Activated CD8-positive, alpha-beta memory T cell treated with anti-CD3 and anti-CD28 coated beads for 1 hour (primary cell): Measurements from ENCODE around the gene CTTN.

Source experiments
- DNase-seq, 2 donors: peaks; one replicate each; pipeline ENCODE4 v3.0.0-alpha.2; 2020; ENCODE audit warnings: low read depth in 1 of 2; ENCODE audit errors: extremely low read depth in 1 of 2

CTTN gene

GRCh38 chr11:70424765-70425344 is 26.5 kb downstream of the CTTN start:
- DNase-seq: no peak

DNA sequence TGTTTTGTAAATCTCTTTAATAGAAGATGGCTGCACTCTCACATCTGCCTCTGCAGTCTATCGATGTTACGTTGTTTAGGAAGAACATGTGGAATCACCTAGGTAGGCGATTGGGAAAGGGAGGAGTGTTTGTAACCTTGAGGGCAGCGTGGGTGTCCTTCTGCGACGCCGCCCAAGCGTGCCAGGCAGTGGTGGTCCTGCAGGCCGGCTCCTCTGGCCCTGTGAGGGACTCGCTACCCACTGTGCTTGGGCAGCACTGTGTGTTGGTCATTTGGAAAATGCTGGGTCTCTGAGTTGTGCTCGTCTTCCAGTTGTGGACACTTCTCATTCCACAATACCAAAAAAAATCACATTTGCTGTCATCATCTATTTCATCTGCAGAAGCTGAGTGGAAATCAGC is 29.1 kb downstream of the CTTN start:
- no peak for DNase-seq

DNA sequence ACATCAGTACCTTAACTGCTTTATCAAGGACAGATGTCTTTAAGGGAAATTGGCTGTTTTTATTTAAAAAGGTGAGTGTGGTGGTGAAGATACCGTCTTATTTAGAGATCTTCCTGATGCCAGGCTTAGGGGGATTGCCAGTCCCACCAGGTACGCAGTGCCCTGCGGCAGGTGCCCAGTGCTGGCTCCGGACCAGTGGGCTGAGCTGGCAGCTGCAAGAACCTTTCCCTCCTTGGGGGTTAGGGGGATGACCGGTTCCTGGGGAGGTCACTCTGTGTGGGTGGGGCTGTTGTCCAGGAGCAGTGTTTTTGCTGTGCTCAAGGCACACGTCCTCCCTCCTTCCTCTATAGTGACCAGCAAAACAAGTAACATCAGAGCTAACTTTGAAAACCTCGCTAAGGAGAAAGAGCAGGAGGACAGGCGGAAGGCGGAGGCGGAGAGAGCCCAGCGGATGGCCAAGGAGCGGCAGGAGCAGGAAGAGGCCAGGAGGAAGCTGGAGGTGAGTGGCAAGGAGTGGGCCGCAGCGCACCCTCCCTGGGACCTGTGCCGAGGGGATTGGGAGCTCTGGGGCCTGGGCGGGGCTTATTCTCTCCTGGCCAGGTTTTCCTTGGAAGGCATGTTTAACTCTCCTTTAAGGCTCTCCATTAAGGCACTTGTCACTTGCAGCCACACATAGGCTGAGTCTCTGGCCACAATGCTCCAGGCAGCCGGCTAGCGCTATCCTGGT is 30.5 kb downstream of the CTTN start:
- no peak for DNase-seq

DNA sequence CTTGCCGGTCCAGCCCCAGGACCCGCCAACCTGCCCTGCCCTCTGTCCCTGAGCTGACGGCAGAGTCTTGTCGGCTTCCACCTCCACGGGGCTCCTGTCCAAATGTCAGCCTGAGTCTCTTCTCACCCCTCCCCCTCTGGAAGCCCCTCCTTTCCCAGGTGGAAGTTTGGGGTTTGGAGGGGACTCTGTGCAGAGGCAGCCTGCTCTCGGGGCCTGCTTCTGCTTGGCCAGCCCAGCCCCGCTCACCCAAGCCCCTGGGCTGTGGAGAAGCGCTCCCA is 31.0 kb downstream of the CTTN start:
- no peak for DNase-seq

GRCh38 chr11:70429724-70430521 is 31.6 kb downstream of the CTTN start:
- no peak for DNase-seq

- no peak for DNase-seq
Observed at GRCh38 chr11:70430671-70431574, 32.6 kb downstream of the CTTN start.

DNA sequence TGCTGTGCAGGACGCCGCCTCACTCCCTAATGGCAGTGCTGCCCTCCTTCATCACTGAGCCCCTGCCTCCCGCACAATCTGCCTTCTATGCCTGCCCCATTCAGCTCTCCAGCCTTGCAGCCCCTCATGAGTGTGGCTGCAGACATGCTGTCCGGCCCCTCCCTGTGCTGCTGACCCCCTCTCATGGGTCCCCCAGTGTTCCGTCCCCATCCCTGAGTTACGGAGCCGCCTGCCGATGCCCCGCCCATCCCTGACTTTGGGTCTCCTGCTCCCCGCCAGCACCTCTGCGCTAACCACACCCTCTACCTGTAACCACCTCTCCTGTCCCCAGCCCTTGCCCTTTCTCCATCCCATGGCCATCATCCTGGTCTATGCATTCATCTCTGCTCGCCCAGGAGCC is 33.3 kb downstream of the CTTN start:
- no peak for DNase-seq

- DNase-seq: no peak
Observed at GRCh38 chr11:70432065-70432464, 33.7 kb downstream of the CTTN start.

GRCh38 chr11:70432580-70432979 is 34.3 kb downstream of the CTTN start:
- DNase-seq: no peak

- no peak for DNase-seq
Observed at GRCh38 chr11:70433038-70433437, 34.7 kb downstream of the CTTN start.

- no peak for DNase-seq
Observed at GRCh38 chr11:70433526-70433925, 35.2 kb downstream of the CTTN start.

- DNase-seq: no peak
Observed at GRCh38 chr11:70433966-70434812, 35.9 kb downstream of the CTTN start.

- DNase-seq: no peak
Observed at GRCh38 chr11:70434813-70435278, 36.5 kb downstream of the CTTN start.

DNA sequence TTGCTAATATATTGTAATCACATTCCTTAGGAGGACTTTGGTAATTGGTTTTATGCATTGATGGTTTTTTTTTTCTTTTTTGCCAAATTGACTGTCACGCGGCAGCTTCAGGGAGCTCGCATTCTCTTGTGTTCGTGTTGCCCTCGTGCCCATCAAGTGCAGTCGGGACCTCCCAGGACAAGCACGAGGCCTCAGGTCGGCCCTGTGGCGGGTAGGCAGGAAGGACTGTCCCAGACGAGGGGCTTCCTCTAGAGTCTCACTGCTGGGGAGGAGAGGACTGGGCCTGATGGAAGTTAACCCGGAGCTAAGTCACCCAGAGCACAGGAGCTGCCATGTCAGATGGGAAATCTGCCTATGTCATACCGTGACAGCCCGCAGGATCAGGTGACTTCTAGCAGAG is 37.0 kb downstream of the CTTN start:
- DNase-seq: no peak

- DNase-seq: no peak
Observed at GRCh38 chr11:70435765-70436500, 37.6 kb downstream of the CTTN start.

GRCh38 chr11:70436501-70436860 is 38.2 kb downstream of the CTTN start:
- no peak for DNase-seq

DNA sequence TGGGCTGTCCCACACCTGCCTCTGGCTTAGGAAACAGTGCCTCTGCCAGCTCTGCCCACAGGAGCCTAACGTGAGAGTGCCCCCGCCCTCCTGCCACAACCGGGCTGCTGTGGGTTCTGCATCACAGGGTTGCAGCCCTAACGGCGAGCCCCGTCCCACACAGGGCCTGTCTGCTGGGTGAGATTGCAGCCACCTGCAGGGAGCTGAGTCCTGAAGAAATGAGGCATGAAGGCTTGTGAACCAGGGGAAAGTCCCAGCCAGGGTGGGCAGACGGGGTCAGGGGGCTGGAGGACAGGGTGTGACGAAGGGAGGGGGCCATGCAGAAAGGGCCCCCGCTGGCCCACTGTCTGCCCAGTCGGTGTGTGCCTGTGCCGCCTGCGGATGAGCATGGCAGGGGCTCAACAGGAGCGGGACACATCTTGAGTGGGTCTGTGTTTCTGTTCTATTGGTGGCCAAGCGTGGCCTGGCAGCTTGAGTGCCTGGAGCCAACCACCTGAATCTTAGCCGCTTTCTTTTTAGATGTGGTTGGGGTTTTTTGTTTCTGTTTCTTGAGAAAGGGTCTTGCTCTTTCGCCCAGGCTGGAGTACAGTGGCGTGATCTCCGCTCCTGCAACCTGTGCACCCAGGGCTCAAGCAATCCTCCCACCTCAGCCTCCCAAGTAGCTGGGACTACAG is 38.9 kb downstream of the CTTN start:
- DNase-seq: no peak

DNA sequence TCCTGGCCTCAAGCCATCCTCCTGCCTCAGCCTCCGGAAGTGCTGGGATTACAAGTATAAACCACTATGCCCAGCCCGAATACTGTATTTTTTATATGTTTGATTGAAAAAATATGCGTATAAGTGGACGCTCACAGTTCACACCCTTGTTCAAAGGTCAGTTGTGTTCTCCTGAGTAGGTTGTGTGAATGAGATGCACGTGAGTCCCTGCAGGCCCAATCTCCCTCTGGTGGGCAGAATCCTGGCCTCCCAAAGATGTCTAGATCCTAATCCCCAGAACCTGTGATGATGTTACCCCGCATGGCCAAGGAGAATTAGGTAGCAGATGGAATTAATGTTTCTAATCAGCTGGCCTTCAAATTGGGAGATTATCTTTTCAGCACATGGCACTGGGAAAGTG is 41.9 kb downstream of the CTTN start:
- no peak for DNase-seq

- DNase-seq: no peak
Observed at GRCh38 chr11:70443773-70444030, 45.4 kb downstream of the CTTN start.
